ENCODE data around the gene HDAC2. TPM values are rescaled to one million over a fixed set of nuclear protein-coding genes. Genes with fewer than 3 reads are reported as not detected.

The HDAC2 gene
- total RNA-seq, 2 experiments from 2014 or later: 90.5 to 91.7 TPM

GRCh38 chr6:114009192-114009591 lies 38.2 kb upstream of the HDAC2 start:
- no peak for ATAC-seq
- Mint-ChIP-seq H3K36me3 (ENCODE audit: low read depth) (no peaks in the 10 kb centered on the region), H3K27ac (no peak overlapping the region), H3K4me1 (ENCODE audit: low read depth) (peaks cover 8% of the 10 kb centered on the region), H3K27me3 (peaks cover 7% of the 10 kb centered on the region), H3K9me3 (no peaks in the 10 kb centered on the region), H3K4me3 (no peak overlapping the region)
- POLR2A ChIA-PET: no interaction called here
- intact Hi-C loops (cut with micrococcal nuclease): no loop called here
- no peak for DNase-seq
- TF ChIP-seq CTCF (IDR thresholded peaks at IDR 0.05): no peak
- CTCF ChIA-PET: no interaction called here

- POLR2A ChIA-PET: no interaction called here
- H3K27ac Mint-ChIP-seq: no peak overlapping the region
- peaks cover 9% of the 10 kb centered on the region for H3K27me3 Mint-ChIP-seq
- CTCF ChIA-PET: no interaction called here
- intact Hi-C loops (cut with micrococcal nuclease): no loop called here
- H3K4me3 Mint-ChIP-seq: no peak overlapping the region
- peaks cover 8% of the 10 kb centered on the region for H3K4me1 Mint-ChIP-seq (ENCODE audit: low read depth)
- H3K36me3 Mint-ChIP-seq (ENCODE audit: low read depth): no peaks in the 10 kb centered on the region
- TF ChIP-seq CTCF (IDR thresholded peaks at IDR 0.05): no peak
- no peaks in the 10 kb centered on the region for H3K9me3 Mint-ChIP-seq
- no peak for ATAC-seq
- no peak for DNase-seq
Measured at GRCh38 chr6:114008331-114008730, 37.4 kb upstream of the HDAC2 start.

GRCh38 chr6:114007516-114007915 lies 36.6 kb upstream of the HDAC2 start:
- peak; percentile 39 for ATAC-seq
- H3K27me3 Mint-ChIP-seq: peaks cover 9% of the 10 kb centered on the region
- H3K4me1 Mint-ChIP-seq (ENCODE audit: low read depth): peaks cover 8% of the 10 kb centered on the region
- no peaks in the 10 kb centered on the region for H3K36me3 Mint-ChIP-seq (ENCODE audit: low read depth)
- no peak overlapping the region for H3K4me3 Mint-ChIP-seq
- no peaks in the 10 kb centered on the region for H3K9me3 Mint-ChIP-seq
- no peak overlapping the region for H3K27ac Mint-ChIP-seq
- ChIA-PET CTCF (no interaction called here), POLR2A (no interaction called here)
- intact Hi-C loops (cut with micrococcal nuclease): no loop called here
- TF ChIP-seq CTCF (IDR thresholded peaks at IDR 0.05): no peak
- DNase-seq: peak; percentile 24

- intact Hi-C loops (cut with micrococcal nuclease): no loop called here
- no peak overlapping the region for H3K27ac Mint-ChIP-seq
- DNase-seq (no peak), ATAC-seq (no peak)
- CTCF ChIA-PET: no interaction called here
- no peaks in the 10 kb centered on the region for H3K36me3 Mint-ChIP-seq (ENCODE audit: low read depth)
- no peak for TF ChIP-seq CTCF (IDR thresholded peaks at IDR 0.05)
- H3K4me1 Mint-ChIP-seq (ENCODE audit: low read depth): no peaks in the 10 kb centered on the region
- H3K9me3 Mint-ChIP-seq: no peaks in the 10 kb centered on the region
- no peak overlapping the region for H3K4me3 Mint-ChIP-seq
- peaks cover 7% of the 10 kb centered on the region for H3K27me3 Mint-ChIP-seq
- POLR2A ChIA-PET: no interaction called here
Measured at GRCh38 chr6:114001354-114001753, 30.4 kb upstream of the HDAC2 start.

- ChIA-PET CTCF (no interaction called here), POLR2A (no interaction called here)
- no peak for ATAC-seq
Measured at GRCh38 chr6:114000069-114000468, 29.1 kb upstream of the HDAC2 start.

More at GRCh38 chr6:114000069-114000468, 29.1 kb upstream of the HDAC2 start:
- Mint-ChIP-seq H3K4me3 (no peak overlapping the region), H3K27ac (no peak overlapping the region), H3K4me1 (ENCODE audit: low read depth) (no peaks in the 10 kb centered on the region), H3K9me3 (no peaks in the 10 kb centered on the region), H3K36me3 (ENCODE audit: low read depth) (no peaks in the 10 kb centered on the region), H3K27me3 (peaks cover 10% of the 10 kb centered on the region)
- TF ChIP-seq CTCF (IDR thresholded peaks at IDR 0.05): no peak
- intact Hi-C loops (cut with micrococcal nuclease): no loop called here
- DNase-seq: no peak

Data from activated CD8-positive, alpha-beta T cell treated with anti-CD3 and anti-CD28 coated beads for 36 hours (primary cell).